LNCAP (cell line): ENCODE results near the gene OSBPL2.

Source experiments
- TF ChIP-seq, protein P1 (sequence below): fragments of 450-650 bp; IDR thresholded peaks from 2 replicates; pipeline ENCODE4 v1.5.1; 2017; ENCODE audit warnings: mild to moderate bottlenecking

OSBPL2 gene

DNA sequence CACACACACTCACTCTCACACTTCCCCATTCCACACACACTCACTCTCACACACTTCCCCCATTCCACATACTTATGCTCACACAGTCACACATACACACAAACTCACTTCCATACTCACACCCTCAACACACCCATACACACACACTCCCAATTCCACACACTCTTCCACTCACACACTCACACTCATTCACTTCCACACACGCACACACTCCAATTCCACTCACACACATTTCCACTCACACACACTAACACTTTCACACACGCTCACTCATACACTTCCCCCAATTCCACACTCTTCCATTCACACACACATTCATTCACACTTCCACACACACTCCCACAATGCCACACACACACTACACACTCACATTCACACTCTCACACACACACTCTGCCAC is 8.0 kb upstream of the OSBPL2 start:
- TF ChIP-seq, protein P1, sequence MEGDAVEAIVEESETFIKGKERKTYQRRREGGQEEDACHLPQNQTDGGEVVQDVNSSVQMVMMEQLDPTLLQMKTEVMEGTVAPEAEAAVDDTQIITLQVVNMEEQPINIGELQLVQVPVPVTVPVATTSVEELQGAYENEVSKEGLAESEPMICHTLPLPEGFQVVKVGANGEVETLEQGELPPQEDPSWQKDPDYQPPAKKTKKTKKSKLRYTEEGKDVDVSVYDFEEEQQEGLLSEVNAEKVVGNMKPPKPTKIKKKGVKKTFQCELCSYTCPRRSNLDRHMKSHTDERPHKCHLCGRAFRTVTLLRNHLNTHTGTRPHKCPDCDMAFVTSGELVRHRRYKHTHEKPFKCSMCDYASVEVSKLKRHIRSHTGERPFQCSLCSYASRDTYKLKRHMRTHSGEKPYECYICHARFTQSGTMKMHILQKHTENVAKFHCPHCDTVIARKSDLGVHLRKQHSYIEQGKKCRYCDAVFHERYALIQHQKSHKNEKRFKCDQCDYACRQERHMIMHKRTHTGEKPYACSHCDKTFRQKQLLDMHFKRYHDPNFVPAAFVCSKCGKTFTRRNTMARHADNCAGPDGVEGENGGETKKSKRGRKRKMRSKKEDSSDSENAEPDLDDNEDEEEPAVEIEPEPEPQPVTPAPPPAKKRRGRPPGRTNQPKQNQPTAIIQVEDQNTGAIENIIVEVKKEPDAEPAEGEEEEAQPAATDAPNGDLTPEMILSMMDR: no peak

DNA sequence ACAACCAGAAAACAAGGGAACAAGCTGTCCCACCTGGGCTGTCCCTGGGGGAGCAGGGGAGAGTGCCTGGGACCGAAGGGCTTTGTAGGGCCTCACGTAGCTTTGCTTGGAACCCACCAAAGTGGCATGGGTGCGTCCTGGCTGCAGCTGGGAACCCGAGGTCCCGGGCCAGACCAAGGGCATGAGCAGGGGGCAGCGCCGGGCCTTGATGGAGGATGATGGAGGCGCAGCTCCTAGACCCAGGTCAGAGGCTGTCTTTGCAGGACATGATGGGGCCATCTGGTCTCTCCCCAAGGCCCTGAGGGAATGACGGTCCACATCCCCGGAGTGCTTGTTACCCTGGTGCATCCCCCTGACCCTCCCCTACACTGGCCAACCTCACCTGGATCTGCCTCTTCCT is 7.6 kb upstream of the OSBPL2 start:
- TF ChIP-seq, protein P1: no peak

DNA sequence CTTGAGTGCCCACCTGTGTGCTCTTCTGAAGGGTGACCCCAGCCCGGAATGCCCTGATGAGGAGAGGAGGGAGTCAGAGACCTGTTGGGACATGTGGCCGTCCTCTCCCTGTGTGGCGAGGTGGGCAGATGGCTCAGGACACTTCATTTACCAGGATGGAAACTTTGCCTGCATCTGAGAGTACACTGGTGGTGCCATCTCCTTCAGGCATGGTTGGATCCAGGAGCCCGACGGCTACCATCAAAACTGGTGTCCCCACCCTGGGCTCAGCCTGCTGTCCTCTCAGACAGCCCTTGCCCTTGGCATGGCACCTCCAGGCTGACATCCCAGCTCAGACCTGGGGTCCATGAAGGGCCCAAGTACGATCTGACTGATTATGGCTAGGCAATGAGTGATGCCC is 7.0 kb upstream of the OSBPL2 start:
- TF ChIP-seq, protein P1: no peak

DNA sequence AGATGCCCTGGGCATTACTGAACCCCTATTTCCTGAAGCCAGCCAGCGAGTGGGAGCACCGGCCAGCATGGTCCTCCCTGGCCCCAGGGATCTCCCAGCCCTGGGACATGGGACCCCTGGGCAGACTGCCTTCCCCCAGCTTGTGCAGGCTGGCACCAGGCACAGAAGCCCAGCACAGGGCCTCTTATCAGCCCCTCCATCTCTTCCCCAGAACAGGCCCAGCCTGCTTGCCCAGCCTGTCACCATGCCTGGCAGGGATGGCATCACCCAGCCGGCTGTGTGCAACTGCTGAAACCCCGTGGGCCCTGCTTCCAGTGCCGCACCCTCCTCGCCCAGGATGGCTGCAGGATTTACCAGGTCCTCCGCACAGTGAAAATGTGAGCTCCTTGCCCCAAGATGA is 6.1 kb upstream of the OSBPL2 start:
- TF ChIP-seq, protein P1: no peak

DNA sequence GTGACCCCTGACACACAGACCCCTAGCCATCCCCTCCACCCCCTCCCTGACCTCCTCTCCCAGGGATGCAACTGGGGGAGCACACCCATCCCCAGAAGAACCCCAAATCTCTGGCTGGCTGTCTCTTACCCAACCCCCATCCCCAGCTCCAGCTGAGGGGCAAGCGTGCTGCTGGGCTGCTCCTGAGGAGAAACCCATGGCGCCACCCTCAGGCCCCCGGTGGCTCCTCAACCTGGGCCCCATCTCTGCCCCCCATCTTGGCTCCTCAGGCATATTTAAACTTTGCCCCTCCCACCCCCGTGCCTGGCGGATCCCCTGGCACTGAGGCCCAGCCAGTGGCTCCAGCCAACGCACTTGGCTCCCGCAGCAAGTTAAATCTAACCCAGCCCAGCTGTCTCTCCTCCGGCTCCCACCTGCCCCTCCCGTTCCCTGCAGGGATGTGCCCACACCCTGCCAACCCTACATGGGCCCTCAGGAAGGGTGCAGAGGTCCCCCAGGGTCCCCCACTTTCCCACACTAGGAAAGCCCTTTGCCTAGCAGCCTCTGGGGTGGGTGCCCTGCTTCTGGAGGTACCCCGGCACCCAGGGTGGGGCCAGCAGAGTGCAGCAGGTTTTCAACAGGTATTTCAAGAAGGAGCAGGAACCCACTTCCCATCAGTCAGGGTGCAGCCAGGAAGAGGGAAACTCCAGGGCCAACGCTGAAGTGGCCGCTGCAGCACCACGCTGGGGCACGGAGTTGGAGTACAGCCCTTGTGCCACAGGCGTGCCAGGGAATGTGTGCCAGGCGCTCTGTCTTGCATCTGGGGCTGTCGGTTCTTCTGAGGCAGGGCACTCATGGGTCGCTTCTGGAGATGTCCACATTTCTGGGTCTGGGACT is 5.3 kb upstream of the OSBPL2 start:
- TF ChIP-seq, protein P1: no peak

DNA sequence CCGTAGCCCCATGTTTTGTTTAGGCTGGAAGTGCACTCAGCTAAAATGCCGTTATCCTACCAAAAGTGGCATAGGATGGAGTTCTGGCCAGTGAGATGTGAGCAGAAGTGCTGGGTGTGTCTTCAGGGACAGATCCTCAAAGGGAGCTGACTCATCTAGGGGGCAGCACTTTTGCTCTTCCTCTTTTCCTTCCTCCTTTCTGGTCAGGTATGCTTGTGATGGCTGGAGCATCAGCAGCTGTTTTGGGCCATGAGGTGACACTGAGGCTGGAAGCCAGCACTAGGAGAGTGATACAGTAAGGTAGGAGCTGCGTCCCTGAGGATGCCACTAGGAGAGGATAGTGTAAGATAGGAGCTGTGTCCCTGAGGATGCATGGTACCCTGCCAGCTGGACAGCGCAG is 4.6 kb upstream of the OSBPL2 start:
- TF ChIP-seq, protein P1: no peak

DNA sequence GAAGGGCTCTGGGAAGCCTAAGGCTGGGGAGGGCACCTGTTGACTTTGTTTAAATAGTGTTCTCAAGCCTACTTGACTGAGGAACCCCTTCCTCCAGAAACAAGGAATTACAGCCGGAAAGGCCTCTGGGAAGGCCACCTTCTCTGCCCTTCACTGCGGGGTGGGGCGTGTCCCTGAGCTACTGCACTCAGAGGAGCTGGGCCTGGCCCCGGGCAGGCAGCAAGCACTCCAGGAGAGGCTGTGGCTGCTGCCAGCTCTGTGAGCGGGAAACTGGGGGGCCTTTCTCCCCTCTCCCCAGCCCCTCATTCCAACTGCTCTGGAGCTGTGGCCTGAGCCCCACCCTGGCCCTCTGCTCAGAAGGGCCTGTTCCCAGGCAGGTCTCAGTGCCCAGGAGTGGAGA is 4.0 kb upstream of the OSBPL2 start:
- TF ChIP-seq, protein P1: no peak
